Neural cell (in vitro differentiated cells): ENCODE measurements around the gene HPN. TPM values are rescaled to one million over a fixed set of nuclear protein-coding genes. Genes with fewer than 3 reads are reported as not detected.

Experiments used
- H2AFZ ChIP-seq: fragments of 200-600, 300-800 bp; sonication (generic), shearing (Covaris generic); 2 replicates; pipeline ENCODE4 v1.6.0; 2014; ENCODE audit warnings: low read depth, mild to moderate bottlenecking, antibody characterized with exemption, low read length, moderate library complexity
- H3F3A ChIP-seq: fragments of 200-600 bp; shearing (Covaris generic); 2 replicates; pipeline ENCODE4 v1.6.1; 2016; ENCODE audit warnings: mild to moderate bottlenecking, moderate library complexity, mixed read lengths, antibody characterized with exemption, low read length; ENCODE audit not compliant: insufficient read depth, poor library complexity, severe bottlenecking
- H3K27ac ChIP-seq: fragments of 200-600, 300-800 bp; sonication (generic), shearing (Covaris generic); 2 replicates; pipeline ENCODE4 v1.5.1; 2014; ENCODE audit warnings: mild to moderate bottlenecking, low read length, moderate library complexity
- H3K27me3 ChIP-seq: fragments of 300-800, 200-600 bp; sonication (generic), shearing (Covaris generic); 2 replicates; pipeline ENCODE4 v1.6.0; 2014; ENCODE audit warnings: mild to moderate bottlenecking, low read depth, low read length, moderate library complexity; ENCODE audit not compliant: insufficient read depth
- H3K36me3 ChIP-seq: fragments of 300-800, 200-600 bp; sonication (generic), shearing (Covaris generic); 2 replicates; pipeline ENCODE4 v1.5.1; 2014; ENCODE audit warnings: mild to moderate bottlenecking, antibody characterized with exemption, low read length, moderate library complexity; ENCODE audit not compliant: insufficient read depth
- H3K4me2 ChIP-seq: fragments of 300-800, 200-600 bp; sonication (generic), shearing (Covaris generic); 2 replicates; pipeline ENCODE4 v1.6.0; 2014; ENCODE audit warnings: mild to moderate bottlenecking, low read length
- H3K4me3 ChIP-seq: fragments of 300-800, 200-600 bp; sonication (generic), shearing (Covaris generic); 2 replicates; pipeline ENCODE4 v1.5.1; 2014; ENCODE audit warnings: mild to moderate bottlenecking, low read length, moderate library complexity
- H3K79me2 ChIP-seq: fragments of 200-600 bp; shearing (Covaris generic); replicated peaks from 2 replicates; pipeline ENCODE4 v1.6.0; 2014; ENCODE audit warnings: mild to moderate bottlenecking, low read length, moderate library complexity; ENCODE audit not compliant: insufficient read depth
- H3K9ac ChIP-seq: fragments of 300-800, 200-600 bp; sonication (generic), shearing (Covaris generic); 2 replicates; pipeline ENCODE4 v1.6.1; 2016; ENCODE audit warnings: mild to moderate bottlenecking, low read length, mixed read lengths
- H3K9me2 ChIP-seq: fragments of 200-600 bp; shearing (Covaris generic); 2 replicates; pipeline ENCODE4 v1.6.1; 2016; ENCODE audit warnings: mild to moderate bottlenecking, low read length, mixed read lengths; ENCODE audit not compliant: insufficient read depth
- H3K9me3 ChIP-seq: fragments of 200-600, 300-800 bp; sonication (generic), shearing (Covaris generic); 2 replicates; pipeline ENCODE4 v1.6.1; 2016; ENCODE audit warnings: mild to moderate bottlenecking, mixed run types, low read length, moderate library complexity, mixed read lengths
- H4K20me1 ChIP-seq: fragments of 200-600 bp; shearing (Covaris generic); 2 replicates; pipeline ENCODE4 v1.6.1; 2016; ENCODE audit warnings: mild to moderate bottlenecking, mixed run types; ENCODE audit not compliant: insufficient read depth
- EP300 ChIP-seq: fragments of 450-650 bp; conservative IDR thresholded peaks from 2 replicates; pipeline ENCODE4 v1.6.1; 2014; ENCODE audit warnings: antibody characterized with exemption, mild to moderate bottlenecking, moderate library complexity; ENCODE audit not compliant: poor library complexity, severe bottlenecking
- EZH2 ChIP-seq: fragments of 200-600, 300-800 bp; shearing (Covaris generic), sonication (generic); IDR thresholded peaks from 2 replicates; pipeline ENCODE4 v1.6.1; 2014; ENCODE audit warnings: antibody characterized with exemption, low read length, borderline replicate concordance, mild to moderate bottlenecking; ENCODE audit not compliant: insufficient read depth, poor library complexity, severe bottlenecking
- MXI1 ChIP-seq: fragments of 450-650 bp; conservative IDR thresholded peaks from 2 replicates; pipeline ENCODE4 v1.6.1; 2014; ENCODE audit warnings: antibody characterized with exemption, mild to moderate bottlenecking; ENCODE audit not compliant: poor library complexity, severe bottlenecking
- POLR2AphosphoS5 ChIP-seq: IDR thresholded peaks from 2 replicates; pipeline ENCODE4 v1.6.1; 2012
- RAD21 ChIP-seq: fragments of 450-650 bp; conservative IDR thresholded peaks from 2 replicates; pipeline ENCODE4 v1.6.1; 2014; ENCODE audit warnings: antibody characterized with exemption, mild to moderate bottlenecking, moderate library complexity
- SMC3 ChIP-seq: fragments of 450-650 bp; conservative IDR thresholded peaks from 2 replicates; pipeline ENCODE4 v1.6.1; 2014; ENCODE audit warnings: antibody characterized with exemption, mild to moderate bottlenecking, moderate library complexity; ENCODE audit not compliant: poor library complexity
- TAF1 ChIP-seq: IDR thresholded peaks from 2 replicates; pipeline ENCODE4 v1.6.1; 2012; ENCODE audit warnings: low read depth
- polyA plus RNA-seq: library from polyadenylated mRNA; depleted of rRNA; stranded (reverse); fragments of >200 nt; gene quantifications from 2 replicates; pipeline ENCODE4 v1.2.3, GENCODE V29; 2014
- TF ChIP-seq, protein P1 (sequence below): fragments of 450-650 bp; IDR thresholded peaks from 2 replicates; pipeline ENCODE4 v1.5.1; 2014; ENCODE audit warnings: antibody characterized with exemption, mild to moderate bottlenecking, moderate library complexity; ENCODE audit not compliant: poor library complexity, severe bottlenecking
- TF ChIP-seq, protein P2 (sequence below): IDR thresholded peaks from 2 replicates; pipeline ENCODE4 v1.6.1; 2012; ENCODE audit warnings: borderline replicate concordance

The HPN gene
- polyA plus RNA-seq, 1 donor from 2014 or later = 0.15 TPM

GRCh38 chr19:35021596-35021995 is 19.9 kb upstream of the HPN start:
- Histone ChIP-seq H3F3A (no peaks in the 10 kb centered on the region), H3K4me3 (no peak overlapping the region), H2AFZ (no peak overlapping the region), H3K9me3 (no peaks in the 10 kb centered on the region), H3K4me2 (no peak overlapping the region), H3K79me2 (no peaks in the 10 kb centered on the region), H3K36me3 (no peaks in the 10 kb centered on the region), H4K20me1 (no peaks in the 10 kb centered on the region), H3K9ac (no peak overlapping the region), H3K27me3 (no peaks in the 10 kb centered on the region), H3K9me2 (no peaks in the 10 kb centered on the region), H3K27ac (no peak overlapping the region)
- TF ChIP-seq MXI1 (no peak), EZH2 (no peak), TAF1 (no peak), EP300 (no peak), POLR2AphosphoS5 (no peak), RAD21 (no peak), SMC3 (no peak)
- TF ChIP-seq, protein P1, sequence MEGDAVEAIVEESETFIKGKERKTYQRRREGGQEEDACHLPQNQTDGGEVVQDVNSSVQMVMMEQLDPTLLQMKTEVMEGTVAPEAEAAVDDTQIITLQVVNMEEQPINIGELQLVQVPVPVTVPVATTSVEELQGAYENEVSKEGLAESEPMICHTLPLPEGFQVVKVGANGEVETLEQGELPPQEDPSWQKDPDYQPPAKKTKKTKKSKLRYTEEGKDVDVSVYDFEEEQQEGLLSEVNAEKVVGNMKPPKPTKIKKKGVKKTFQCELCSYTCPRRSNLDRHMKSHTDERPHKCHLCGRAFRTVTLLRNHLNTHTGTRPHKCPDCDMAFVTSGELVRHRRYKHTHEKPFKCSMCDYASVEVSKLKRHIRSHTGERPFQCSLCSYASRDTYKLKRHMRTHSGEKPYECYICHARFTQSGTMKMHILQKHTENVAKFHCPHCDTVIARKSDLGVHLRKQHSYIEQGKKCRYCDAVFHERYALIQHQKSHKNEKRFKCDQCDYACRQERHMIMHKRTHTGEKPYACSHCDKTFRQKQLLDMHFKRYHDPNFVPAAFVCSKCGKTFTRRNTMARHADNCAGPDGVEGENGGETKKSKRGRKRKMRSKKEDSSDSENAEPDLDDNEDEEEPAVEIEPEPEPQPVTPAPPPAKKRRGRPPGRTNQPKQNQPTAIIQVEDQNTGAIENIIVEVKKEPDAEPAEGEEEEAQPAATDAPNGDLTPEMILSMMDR = no peak
- TF ChIP-seq, protein P2, sequence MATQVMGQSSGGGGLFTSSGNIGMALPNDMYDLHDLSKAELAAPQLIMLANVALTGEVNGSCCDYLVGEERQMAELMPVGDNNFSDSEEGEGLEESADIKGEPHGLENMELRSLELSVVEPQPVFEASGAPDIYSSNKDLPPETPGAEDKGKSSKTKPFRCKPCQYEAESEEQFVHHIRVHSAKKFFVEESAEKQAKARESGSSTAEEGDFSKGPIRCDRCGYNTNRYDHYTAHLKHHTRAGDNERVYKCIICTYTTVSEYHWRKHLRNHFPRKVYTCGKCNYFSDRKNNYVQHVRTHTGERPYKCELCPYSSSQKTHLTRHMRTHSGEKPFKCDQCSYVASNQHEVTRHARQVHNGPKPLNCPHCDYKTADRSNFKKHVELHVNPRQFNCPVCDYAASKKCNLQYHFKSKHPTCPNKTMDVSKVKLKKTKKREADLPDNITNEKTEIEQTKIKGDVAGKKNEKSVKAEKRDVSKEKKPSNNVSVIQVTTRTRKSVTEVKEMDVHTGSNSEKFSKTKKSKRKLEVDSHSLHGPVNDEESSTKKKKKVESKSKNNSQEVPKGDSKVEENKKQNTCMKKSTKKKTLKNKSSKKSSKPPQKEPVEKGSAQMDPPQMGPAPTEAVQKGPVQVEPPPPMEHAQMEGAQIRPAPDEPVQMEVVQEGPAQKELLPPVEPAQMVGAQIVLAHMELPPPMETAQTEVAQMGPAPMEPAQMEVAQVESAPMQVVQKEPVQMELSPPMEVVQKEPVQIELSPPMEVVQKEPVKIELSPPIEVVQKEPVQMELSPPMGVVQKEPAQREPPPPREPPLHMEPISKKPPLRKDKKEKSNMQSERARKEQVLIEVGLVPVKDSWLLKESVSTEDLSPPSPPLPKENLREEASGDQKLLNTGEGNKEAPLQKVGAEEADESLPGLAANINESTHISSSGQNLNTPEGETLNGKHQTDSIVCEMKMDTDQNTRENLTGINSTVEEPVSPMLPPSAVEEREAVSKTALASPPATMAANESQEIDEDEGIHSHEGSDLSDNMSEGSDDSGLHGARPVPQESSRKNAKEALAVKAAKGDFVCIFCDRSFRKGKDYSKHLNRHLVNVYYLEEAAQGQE = no peak

DNA sequence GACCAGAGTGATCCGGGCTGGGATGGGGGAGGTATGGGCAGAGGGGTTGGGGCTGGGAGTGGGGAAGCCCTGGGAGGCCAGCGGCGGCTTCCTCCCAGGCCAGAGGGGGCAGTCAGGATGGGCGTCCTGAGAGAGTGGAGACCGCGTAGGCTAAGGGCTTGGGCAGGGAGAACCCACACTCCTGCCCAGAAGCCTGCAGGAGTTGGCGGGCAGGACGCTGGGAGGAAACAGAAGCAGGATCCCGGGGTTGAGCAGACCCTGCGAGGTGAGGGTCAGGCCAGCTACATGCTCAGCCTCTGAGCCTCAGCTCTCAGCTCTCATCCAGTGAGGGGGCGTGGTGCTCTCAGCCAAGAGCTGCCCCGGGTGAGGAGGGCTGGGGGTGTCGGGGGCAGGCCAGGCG is 19.1 kb upstream of the HPN start:
- Histone ChIP-seq H3K27me3 (no peaks in the 10 kb centered on the region), H3K9me2 (no peaks in the 10 kb centered on the region), H3F3A (no peaks in the 10 kb centered on the region), H3K27ac (no peak overlapping the region), H3K36me3 (no peaks in the 10 kb centered on the region), H4K20me1 (no peaks in the 10 kb centered on the region), H3K4me2 (no peak overlapping the region), H3K79me2 (no peaks in the 10 kb centered on the region), H3K9me3 (no peaks in the 10 kb centered on the region), H2AFZ (no peak overlapping the region), H3K9ac (no peak overlapping the region), H3K4me3 (no peak overlapping the region)
- TF ChIP-seq POLR2AphosphoS5 = no peak
- no peak for TF ChIP-seq EZH2
- TF ChIP-seq SMC3 = no peak
- TF ChIP-seq, protein P1 = no peak
- TF ChIP-seq TAF1 = no peak
- no peak for TF ChIP-seq MXI1
- no peak for TF ChIP-seq RAD21
- TF ChIP-seq, protein P2 = no peak
- TF ChIP-seq EP300 = no peak
